ENCODE measurements around the gene LRGUK.
"Not testable (repeated sequence)": the region's sequence is repeated elsewhere in the genome, so short reads cannot be mapped to it uniquely, and the experiment has no call there.

LRGUK gene, protein sequence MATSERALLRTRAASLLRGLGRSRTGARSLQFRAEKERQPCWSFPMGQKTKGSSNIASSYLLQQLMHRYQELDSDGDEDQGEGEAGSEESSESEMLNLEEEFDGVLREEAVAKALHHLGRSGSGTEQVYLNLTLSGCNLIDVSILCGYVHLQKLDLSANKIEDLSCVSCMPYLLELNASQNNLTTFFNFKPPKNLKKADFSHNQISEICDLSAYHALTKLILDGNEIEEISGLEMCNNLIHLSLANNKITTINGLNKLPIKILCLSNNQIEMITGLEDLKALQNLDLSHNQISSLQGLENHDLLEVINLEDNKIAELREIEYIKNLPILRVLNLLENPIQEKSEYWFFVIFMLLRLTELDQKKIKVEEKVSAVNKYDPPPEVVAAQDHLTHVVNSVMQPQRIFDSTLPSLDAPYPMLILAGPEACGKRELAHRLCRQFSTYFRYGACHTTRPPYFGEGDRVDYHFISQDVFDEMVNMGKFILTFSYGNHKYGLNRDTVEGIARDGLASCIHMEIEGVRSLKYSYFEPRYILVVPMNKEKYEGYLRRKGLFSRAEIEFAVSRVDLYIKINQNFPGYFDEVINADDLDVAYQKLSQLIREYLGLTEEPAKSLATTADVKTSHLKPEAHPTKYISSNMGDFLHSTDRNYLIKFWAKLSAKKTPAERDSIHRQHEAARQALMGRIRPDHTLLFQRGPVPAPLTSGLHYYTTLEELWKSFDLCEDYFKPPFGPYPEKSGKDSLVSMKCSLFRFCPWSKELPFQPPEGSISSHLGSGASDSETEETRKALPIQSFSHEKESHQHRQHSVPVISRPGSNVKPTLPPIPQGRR

DNA sequence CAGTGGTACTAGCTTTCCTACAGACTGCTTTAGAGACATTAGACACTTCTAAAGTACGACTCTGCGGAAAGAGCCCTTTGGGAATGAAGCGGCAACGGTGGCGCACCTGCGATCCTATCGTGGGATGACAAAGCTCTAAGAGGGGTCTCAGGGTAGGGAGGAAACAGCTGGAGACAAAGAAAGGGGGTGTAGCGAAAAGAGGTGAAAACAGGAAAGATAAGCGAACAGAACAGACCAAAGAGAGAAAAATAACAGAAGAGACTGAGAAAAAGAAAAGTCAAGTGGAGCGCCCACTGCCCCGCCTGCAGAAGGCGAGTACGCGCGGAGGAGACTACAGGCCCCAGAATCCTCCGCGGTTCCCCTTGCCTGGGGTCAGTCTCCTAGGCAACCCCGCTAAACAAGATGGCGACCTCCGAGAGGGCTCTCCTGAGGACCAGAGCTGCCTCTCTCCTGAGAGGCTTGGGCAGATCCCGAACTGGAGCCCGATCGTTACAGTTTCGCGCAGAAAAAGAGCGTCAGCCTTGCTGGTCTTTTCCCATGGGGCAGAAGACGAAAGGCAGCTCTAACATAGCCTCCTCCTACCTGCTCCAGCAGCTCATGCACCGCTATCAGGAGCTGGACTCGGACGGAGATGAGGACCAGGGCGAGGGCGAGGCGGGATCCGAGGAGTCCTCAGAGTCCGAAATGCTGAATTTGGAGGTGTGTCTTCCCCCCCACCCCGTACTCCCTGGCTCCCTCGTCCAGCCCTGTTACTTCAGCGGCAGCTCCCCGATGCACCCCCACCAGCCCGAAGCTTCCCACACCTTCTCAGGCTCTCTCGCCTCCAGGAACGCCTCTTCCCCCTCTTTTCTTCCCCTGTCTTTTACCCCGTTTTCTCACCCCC lies at the start of gene LRGUK:
Gene LRGUK (plus strand): TSS at position 375 of the 883 bp plus-strand sequence. CDS start 28 bp downstream, at position 403.
- peak; percentile 77 for DNase-seq (ENCODE audit: low read depth)
- TF ChIP-seq, protein P1, sequence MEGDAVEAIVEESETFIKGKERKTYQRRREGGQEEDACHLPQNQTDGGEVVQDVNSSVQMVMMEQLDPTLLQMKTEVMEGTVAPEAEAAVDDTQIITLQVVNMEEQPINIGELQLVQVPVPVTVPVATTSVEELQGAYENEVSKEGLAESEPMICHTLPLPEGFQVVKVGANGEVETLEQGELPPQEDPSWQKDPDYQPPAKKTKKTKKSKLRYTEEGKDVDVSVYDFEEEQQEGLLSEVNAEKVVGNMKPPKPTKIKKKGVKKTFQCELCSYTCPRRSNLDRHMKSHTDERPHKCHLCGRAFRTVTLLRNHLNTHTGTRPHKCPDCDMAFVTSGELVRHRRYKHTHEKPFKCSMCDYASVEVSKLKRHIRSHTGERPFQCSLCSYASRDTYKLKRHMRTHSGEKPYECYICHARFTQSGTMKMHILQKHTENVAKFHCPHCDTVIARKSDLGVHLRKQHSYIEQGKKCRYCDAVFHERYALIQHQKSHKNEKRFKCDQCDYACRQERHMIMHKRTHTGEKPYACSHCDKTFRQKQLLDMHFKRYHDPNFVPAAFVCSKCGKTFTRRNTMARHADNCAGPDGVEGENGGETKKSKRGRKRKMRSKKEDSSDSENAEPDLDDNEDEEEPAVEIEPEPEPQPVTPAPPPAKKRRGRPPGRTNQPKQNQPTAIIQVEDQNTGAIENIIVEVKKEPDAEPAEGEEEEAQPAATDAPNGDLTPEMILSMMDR (conservative IDR thresholded peaks at IDR 0.05; ENCODE audit: low read length), result no peak
- H3K4me3 ChIP-seq (ENCODE audit: low read length), result peak within 1 kb of the TSS; percentile 92

DNA sequence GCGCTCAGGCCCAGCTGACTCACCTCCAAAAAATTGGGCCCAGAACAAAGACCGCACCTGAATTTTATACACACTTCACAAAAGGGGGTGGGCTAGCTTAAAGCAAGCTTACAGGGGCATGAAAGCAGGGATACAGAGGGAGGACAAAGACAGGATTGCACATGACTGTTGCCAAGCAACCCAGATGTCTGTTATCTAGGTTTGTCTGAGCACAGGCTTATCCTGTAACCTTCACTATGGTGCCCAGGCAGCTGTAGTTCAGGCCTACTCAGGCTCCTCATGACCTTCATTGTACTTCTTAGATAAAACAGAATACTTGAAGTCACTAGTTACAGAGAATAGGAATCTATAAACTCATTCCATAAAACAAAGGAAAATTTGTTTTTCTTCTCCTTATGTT lies 49.6 kb upstream of the LRGUK start:
- not testable (repeated sequence) for DNase-seq (ENCODE audit: low read depth); H3K4me3 ChIP-seq (ENCODE audit: low read length)

DNA sequence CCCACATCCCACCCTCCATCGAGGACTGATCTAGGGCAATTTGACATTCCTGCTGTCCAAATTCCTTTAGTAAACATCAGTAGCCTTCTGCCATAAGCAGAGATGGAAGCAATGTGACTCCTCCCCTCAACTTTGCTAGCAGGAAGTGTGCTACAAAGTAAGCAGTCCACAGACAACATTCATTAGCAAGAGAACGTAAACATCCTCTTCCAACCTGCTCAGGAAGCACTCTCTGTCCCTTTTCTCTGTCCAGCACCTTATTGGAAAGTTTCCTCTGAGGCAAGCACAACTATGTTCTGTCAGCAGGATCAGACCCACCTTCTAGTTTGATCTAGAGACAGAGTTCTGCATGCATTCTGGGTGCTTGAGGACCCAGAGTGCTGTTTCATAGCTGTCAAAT lies 48.1 kb upstream of the LRGUK start:
- DNase-seq (ENCODE audit: low read depth), result no peak
- TF ChIP-seq, protein P1 (conservative IDR thresholded peaks at IDR 0.05; ENCODE audit: low read length), result no peak
- H3K4me3 ChIP-seq (ENCODE audit: low read length), result no peak overlapping the region

DNA sequence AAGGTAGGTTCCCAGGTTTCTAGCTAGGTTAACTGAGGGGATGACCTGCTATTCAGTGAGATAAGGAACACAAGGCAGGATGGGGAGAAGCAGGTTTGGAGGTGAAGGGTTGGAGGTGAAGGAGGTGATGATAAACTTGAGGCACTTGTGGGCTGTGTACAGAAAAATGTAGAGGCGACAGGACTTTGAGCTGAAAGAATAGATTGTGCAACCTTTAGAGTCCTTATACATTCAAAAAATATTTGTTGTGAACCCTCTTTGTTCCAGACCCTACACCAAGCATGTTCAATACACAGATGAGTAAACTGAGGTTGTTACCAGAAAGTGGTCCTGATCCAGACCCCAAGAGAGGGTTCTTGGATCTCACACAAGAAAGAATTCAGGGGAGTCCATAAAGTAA lies 45.4 kb upstream of the LRGUK start:
- TF ChIP-seq, protein P1 (conservative IDR thresholded peaks at IDR 0.05; ENCODE audit: low read length), result no peak
- DNase-seq (ENCODE audit: low read depth), result no peak
- no peak overlapping the region for H3K4me3 ChIP-seq (ENCODE audit: low read length)

DNA sequence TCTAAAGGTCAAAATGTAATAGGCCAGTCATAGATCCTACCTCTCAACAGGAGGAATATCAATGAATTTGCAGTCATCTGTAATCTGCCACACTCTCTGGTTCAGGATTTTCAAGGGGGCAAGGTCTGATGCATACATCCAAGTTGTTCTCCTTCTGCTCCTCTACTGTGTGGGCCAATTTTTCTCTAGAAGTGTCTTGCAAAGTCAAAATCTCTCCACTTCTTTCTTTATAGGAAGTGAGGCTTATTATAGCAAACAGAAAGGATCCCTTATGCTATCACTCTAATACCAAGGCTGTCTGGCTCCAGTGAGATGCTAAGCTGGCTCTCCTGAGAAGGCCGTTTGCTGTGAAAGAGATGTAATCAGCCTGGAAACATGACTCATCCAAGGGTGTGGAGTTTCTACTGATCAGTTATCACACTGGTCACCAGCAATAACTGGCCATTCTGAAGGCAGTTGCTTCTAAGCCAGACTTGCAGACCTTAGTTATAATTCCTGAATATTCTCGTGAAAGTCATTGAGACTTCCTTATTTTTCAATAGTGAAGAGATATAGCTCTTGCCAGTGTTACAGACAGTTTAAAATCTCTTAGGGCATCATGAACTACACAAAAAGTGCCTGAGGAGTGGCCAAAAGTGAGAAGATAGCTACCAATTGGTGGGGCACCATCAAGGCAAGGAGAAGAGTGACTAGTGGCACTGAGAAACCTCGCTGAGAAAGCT lies 43.2 kb upstream of the LRGUK start:
- DNase-seq (ENCODE audit: low read depth), result peak; percentile 3
- H3K4me3 ChIP-seq (ENCODE audit: low read length), result no peak overlapping the region
- TF ChIP-seq, protein P1 (conservative IDR thresholded peaks at IDR 0.05; ENCODE audit: low read length), result no peak

DNA sequence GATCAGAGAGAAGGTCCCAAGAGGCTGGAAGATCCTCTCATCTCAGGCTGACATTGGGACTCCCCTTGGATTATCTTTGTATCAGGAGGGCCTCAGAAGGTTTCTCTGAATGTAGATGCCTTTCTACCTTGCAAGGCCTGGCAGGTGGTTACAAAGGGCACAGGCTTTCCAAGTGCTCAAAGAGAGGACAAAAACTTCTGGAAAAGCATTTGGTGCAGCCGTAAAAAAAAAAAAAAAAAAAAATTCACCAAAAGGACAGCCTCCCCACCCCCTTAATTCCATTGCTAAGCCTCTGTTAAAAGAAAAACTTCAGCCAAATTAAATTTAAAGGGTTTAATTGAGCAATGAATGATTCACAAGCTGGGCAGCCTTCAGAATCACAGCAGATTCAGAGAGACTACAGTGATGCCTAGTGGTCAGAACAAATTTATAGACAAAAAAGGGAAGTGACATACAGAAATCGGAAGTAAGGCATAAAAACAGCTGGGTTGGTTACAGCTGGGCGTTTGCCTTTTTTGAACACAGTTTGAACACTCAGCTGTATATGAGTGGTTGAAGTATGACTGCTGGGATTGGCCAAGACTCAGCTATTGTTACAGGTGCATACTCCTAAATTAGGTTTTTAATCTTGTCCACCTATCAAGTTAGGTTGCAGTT lies 42.5 kb upstream of the LRGUK start:
- no peak for DNase-seq (ENCODE audit: low read depth)
- TF ChIP-seq, protein P1 (conservative IDR thresholded peaks at IDR 0.05; ENCODE audit: low read length), result no peak
- no peak overlapping the region for H3K4me3 ChIP-seq (ENCODE audit: low read length)

All from AG10803 (cell line).